ENCODE results near the gene SERPINA3.
"Not testable (repeated sequence)": the region's sequence is repeated elsewhere in the genome, so short reads cannot be mapped to it uniquely, and the experiment has no call there.

Gene SERPINA3

GRCh38 chr14:94631050-94631449 lies 18.9 kb downstream of the SERPINA3 start:
- no peak for DNase-seq (ENCODE audit: low read depth in 1 of 2, low spot score in 1 of 2)

- DNase-seq (ENCODE audit: low read depth in 1 of 2, low spot score in 1 of 2): no peak
Observed at GRCh38 chr14:94631536-94632304, 19.5 kb downstream of the SERPINA3 start.

- no peak for DNase-seq (ENCODE audit: low read depth in 1 of 2, low spot score in 1 of 2)
Observed at GRCh38 chr14:94632305-94632590, 20.1 kb downstream of the SERPINA3 start.

GRCh38 chr14:94633121-94633520 lies 20.9 kb downstream of the SERPINA3 start:
- no peak for DNase-seq (ENCODE audit: low read depth in 1 of 2, low spot score in 1 of 2)

GRCh38 chr14:94635154-94635553 lies 23.0 kb downstream of the SERPINA3 start:
- DNase-seq (ENCODE audit: low read depth in 1 of 2, low spot score in 1 of 2): no peak

GRCh38 chr14:94636744-94637412 lies 24.7 kb downstream of the SERPINA3 start:
- DNase-seq (ENCODE audit: low read depth in 1 of 2, low spot score in 1 of 2): no peak

GRCh38 chr14:94637814-94638213 lies 25.6 kb downstream of the SERPINA3 start:
- not testable (repeated sequence) for DNase-seq (ENCODE audit: low read depth in 1 of 2, low spot score in 1 of 2)

GRCh38 chr14:94638339-94638738 lies 26.1 kb downstream of the SERPINA3 start:
- no peak for DNase-seq (ENCODE audit: low read depth in 1 of 2, low spot score in 1 of 2)

GRCh38 chr14:94638961-94639817 lies 27.0 kb downstream of the SERPINA3 start:
- no peak for DNase-seq (ENCODE audit: low read depth in 1 of 2, low spot score in 1 of 2)

GRCh38 chr14:94640721-94641631 lies 28.8 kb downstream of the SERPINA3 start:
- no peak for DNase-seq (ENCODE audit: low read depth in 1 of 2, low spot score in 1 of 2)

GRCh38 chr14:94641632-94641955 lies 29.4 kb downstream of the SERPINA3 start:
- DNase-seq (ENCODE audit: low read depth in 1 of 2, low spot score in 1 of 2): no peak

GRCh38 chr14:94643316-94644101 lies 31.3 kb downstream of the SERPINA3 start:
- no peak for DNase-seq (ENCODE audit: low read depth in 1 of 2, low spot score in 1 of 2)

GRCh38 chr14:94644102-94644535 lies 31.9 kb downstream of the SERPINA3 start:
- no peak for DNase-seq (ENCODE audit: low read depth in 1 of 2, low spot score in 1 of 2)

- DNase-seq (ENCODE audit: low read depth in 1 of 2, low spot score in 1 of 2): no peak
Observed at GRCh38 chr14:94646066-94646465, 33.9 kb downstream of the SERPINA3 start.

- DNase-seq (ENCODE audit: low read depth in 1 of 2, low spot score in 1 of 2): no peak
Observed at GRCh38 chr14:94646481-94646880, 34.3 kb downstream of the SERPINA3 start.

- no peak for DNase-seq (ENCODE audit: low read depth in 1 of 2, low spot score in 1 of 2)
Observed at GRCh38 chr14:94648801-94649200, 36.6 kb downstream of the SERPINA3 start.

- DNase-seq (ENCODE audit: low read depth in 1 of 2, low spot score in 1 of 2): no peak
Observed at GRCh38 chr14:94649543-94650443, 37.6 kb downstream of the SERPINA3 start.

- DNase-seq (ENCODE audit: low read depth in 1 of 2, low spot score in 1 of 2): no peak
Observed at GRCh38 chr14:94650444-94650775, 38.2 kb downstream of the SERPINA3 start.

Data from activated T-helper 1 cell treated with anti-CD3 and anti-CD28 coated beads, Interleukin-2, amount 50 U/mL, for 16 hours (primary cell).